Kidney tubule cell (primary cell): Measurements from ENCODE around the gene PRKN.

Experiments
- DNase-seq: peaks from one replicate; pipeline ENCODE4 v3.0.0-alpha.2; 2018; ENCODE audit warnings: low spot score

The PRKN gene

GRCh38 chr6:162294029-162294428 is 433.5 kb downstream of the PRKN start:
- DNase-seq: no peak

DNA sequence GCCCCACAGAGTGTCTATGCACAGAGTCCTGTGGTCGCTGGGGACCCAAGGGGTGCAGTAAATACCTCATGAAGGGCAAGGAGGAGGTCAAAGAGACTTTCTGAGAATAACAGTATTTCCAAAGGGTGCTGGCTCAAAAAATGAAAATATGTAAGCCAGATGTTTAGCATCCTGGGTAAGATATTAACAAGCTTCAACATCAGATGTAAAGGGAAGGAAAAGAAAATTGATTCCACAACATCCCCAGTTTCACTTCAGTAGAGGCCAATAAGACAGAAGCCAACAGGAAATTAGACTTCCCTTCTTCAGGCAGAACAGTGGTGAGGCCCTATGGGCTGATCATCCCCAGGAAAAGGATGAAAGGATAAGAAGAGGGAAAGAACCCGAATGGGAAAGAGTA is 434.7 kb downstream of the PRKN start:
- DNase-seq: no peak

DNA sequence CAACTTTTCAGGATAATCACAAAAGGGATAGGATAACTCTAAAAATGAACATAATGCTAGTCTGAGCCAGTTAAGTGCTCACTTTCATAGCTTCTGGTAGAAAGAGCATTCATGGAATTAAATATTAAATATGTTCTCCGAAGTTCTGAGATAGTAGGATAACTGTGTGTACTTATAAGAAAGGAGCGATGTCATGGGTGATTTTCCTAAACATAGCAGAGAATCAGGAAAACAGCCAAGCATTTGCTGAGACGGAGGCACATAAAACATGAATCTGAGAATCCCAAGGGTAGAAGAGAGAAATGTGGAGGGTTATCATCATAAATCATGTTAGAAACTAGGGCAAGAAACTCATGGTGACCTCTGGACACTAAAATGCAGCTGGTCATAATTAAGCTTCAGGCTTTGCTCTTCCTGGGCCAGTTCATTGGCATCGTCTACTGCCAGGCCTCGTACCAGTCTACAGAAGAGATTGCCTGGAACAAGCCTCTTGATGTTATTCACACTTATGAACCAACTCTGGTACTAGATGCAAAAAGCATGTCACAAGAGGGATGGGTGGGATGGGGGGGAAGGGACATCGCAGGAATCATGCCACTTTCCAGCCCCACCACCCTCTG is 436.6 kb downstream of the PRKN start:
- DNase-seq: no peak

DNA sequence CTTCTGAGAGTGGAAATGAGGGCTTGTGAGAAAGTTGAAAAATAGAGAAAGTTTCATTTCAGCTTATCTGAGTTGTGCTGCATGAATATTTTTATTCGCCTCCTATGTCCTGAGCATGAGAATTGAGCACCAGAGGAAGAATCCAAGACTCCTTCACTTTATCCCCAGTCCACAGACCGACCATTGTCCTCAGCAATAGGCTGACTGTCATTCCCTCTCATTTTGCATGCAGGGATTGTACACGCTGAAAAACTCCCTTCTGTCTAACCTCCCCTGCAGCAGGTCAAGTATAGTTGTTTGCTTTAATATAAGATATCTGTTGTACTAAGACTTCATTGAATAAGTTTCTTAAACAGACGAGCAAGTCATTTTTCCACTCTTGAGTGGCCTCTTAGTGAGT is 437.6 kb downstream of the PRKN start:
- DNase-seq: no peak

GRCh38 chr6:162273986-162274385 is 453.6 kb downstream of the PRKN start:
- DNase-seq: no peak

GRCh38 chr6:162271922-162272321 is 455.6 kb downstream of the PRKN start:
- no peak for DNase-seq

GRCh38 chr6:162270966-162271365 is 456.6 kb downstream of the PRKN start:
- DNase-seq: no peak

DNA sequence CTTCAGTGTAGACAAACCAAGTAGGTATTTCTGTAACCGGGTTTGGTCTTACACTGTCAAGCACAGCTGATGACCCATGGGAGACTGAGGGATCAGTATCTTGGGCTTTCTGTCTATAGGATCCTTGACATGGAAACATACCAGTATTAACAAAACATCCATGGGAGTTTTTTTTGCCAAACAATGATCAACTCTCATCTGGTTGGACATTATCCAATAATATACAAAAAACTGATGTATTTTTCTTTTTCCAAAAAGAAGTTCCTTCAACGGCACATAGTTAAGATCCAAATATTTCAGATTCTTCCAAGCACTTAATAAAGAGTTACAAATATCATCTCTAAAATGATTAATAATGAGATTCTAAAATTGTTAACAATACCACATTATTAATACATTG is 459.9 kb downstream of the PRKN start:
- no peak for DNase-seq

- no peak for DNase-seq
Observed at GRCh38 chr6:162267126-162267525, 460.4 kb downstream of the PRKN start.

DNA sequence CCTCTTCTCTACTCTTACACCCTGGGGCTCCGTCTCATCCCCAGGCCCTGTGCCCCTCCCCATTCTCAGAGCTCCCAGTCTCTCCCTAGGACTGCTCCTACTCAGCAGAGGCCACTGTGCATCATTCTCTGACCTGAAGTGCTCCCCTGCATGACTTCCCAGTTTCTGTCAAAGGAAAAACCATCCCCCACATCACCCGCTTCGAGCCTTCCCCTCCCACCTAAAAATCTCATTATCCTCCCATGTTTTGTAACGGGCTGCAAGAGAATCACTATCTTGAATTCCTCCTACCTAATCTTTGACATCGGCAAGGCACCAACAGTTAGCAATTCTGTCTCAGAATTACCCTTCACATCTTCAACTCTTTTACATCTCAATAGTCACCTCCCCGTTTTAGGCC is 463.0 kb downstream of the PRKN start:
- no peak for DNase-seq

DNA sequence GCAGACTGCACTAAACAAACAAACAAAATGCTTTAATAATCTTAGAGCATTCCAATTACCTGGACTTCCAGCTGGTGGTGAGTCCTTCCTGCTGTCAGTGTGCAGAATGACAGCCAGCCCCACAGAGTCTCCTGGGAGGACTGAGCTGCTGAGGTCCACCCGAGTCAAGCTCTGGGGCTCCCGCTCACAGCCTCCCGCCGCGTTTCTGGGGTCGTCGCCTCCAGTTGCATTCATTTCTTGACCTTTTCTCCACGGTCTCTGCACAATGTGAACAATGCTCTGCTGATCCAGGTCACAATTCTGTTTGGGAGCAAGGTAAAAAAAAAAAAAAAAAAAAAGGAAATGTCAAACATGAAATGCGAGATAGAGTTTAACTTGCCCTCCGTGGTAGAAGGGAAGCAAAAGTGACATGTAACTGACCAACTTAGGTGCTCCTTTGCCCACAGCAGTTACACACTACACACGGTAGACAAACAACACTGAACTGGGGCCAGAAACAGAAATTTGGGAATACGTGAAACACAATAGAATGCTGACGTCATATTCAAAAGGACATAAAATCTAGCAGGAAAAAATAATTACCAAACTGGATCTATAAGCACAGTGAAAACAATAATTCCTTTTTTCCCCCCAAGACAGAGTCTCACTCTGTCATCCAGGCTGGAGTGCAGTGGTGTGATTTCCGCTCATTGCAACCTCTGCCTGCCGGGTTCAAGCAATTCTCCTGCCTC is 464.9 kb downstream of the PRKN start:
- peak; percentile 11 for DNase-seq

- no peak for DNase-seq
Observed at GRCh38 chr6:162261598-162261997, 466.0 kb downstream of the PRKN start.

- DNase-seq: peak; percentile 36
Observed at GRCh38 chr6:162260027-162260426, 467.5 kb downstream of the PRKN start.

- no peak for DNase-seq
Observed at GRCh38 chr6:162258647-162259046, 468.9 kb downstream of the PRKN start.

- DNase-seq: no peak
Observed at GRCh38 chr6:162256361-162256760, 471.2 kb downstream of the PRKN start.

DNA sequence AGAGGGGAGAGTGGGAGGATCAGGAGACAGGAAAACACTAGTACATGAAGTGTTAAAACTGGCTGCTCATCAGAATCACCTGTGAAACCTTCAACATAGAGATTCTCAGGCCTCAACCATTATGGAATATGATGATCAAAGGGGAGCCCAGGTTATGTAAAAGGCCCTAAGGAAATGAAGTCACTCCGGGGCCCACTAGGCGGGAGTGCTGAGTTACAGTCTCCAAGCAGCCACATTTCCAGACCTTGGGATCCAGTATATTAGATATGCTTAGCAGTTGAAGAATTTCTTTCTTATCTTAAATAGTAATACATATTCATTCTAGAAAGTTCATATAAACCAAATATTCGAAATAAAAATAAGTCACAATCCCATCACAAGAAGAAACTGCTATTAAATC is 476.3 kb downstream of the PRKN start:
- DNase-seq: no peak

DNA sequence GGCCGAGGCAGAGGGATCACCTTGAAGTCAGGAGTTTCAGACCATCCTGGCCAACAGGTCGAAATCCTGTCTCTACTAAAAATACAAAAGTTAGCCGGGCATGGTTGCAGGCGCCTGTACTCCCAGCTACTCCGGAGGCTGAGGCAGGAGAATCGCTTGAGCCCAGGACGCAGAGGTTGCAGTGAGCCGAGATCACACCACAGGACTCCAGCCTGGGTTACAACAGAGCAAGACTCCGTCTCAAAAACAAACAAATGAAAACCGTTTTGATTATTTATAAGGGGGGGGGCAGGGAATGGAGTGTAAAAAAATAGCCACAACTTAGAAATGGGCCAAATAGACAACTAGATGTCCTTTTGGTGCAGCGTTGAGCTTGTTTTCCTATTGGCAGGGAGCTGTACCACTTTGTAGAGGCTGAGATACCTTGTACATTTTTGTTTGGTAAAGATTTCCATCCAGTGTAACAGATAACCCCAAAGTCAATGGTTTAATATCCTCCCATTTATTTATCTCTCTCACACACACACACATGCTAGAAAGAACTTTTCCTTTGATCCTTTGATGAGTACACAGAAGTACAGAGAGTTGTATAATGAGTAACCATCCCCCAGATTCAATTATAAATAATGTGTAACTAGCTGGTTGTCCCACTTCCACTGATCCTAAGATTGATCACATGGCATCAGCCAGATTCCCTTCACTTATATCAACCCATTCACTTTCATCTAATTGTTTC is 477.5 kb downstream of the PRKN start:
- peak; percentile 33 for DNase-seq

DNA sequence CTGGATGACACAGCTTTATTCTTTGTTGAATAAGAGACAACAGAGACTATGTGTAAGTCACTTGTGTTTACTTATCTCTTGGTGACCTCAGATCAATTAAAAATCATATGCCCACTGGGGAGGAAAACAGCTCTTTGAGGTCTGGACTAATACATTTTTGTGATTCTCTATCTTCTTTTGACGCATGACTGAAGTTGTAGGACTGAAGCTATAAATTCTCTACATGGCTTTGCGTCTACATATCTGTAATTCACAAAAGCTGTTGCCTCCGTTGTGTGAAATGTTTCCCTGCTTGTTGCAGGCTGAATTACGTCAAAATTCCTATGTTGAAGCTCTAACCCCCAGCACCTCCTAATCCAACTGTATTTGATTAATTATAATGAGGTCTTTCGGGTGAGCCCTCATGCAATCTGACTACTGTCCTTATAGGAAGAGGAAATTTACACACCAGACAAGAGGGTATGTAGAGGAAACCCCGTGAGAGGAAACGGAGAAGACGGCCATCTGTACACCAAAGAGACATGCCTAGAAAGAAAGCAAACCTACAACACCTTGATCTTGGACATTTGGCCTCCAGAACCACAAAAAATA is 481.6 kb downstream of the PRKN start:
- no peak for DNase-seq

GRCh38 chr6:162244031-162244430 is 483.5 kb downstream of the PRKN start:
- DNase-seq: peak; percentile 65

GRCh38 chr6:162242915-162243314 is 484.7 kb downstream of the PRKN start:
- no peak for DNase-seq

DNA sequence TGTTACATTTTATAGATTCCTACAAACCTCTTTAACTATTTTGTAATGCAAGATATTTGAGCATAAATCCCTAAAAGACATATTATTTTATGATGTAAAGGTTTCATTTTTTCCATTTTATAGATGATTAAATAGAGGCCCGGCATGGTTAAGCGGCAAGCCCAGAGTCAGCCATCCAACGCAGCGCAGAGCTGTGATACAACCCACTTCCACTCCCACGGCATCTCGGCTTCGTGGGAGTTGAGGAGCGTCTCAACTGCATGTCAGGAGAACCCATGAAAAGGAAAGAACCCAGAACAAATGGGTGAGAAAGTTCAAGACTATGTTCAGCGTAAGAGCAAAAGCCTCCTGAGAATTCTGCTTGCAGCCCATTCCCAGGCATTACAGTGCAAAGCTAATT is 488.2 kb downstream of the PRKN start:
- DNase-seq: no peak

DNA sequence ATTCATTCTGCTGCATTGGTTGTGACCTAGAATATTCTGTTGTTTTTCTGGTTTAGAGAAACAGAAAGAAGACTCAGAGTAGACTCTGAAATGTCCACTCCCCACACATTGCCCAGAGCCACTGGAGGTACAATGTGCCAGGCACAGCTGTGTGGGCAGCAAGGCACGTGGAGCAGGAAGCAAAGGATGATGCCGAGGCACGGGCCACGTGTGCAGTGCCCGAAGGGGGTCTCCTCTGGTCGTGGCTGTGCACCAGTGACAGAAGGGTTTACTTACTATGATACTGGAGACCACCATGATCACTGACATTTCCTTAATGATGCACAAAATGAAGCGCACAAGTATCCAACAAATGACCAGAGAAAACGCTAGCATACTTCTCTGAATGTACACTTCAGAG is 488.9 kb downstream of the PRKN start:
- no peak for DNase-seq

DNA sequence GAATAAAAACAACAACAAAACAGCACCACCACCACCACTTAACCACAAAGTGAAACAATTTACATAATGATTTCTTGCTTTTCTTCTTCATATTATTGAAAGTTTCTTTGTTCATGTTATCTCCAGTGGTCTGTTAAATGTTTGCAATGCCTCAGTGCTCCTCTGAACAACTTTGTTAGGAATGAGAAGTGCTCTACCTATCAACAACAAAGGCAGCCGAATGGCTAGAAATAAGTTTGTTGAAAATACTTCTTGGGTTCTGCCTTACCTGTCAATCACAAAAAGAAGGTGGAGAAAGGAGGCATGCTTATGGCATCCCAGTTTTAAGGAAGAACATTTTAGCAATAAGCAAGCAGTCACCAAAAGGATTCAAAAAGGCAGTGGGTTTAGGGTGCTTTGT is 490.2 kb downstream of the PRKN start:
- DNase-seq: no peak
